H9 (cell line): Measurements from ENCODE around the gene ETNK2. TPM values are rescaled to one million over a fixed set of nuclear protein-coding genes. Genes with fewer than 3 reads are reported as not detected.

Experiments used
- DNase-seq: peaks from one replicate; pipeline ENCODE4 v3.0.0-alpha.2; 2017
- H2AFZ ChIP-seq: one replicate; pipeline ENCODE4 v1.6.1; 2013; ENCODE audit warnings: mild to moderate bottlenecking, low read length, control low read depth, moderate library complexity
- H2AK5ac ChIP-seq: 2 replicates; pipeline ENCODE4 v1.6.1; 2013; ENCODE audit warnings: low read length, control low read depth, mixed read lengths; ENCODE audit not compliant: insufficient read length
- H2BK120ac ChIP-seq: one replicate; pipeline ENCODE4 v1.6.1; 2013; ENCODE audit warnings: low read depth, mild to moderate bottlenecking, low read length, control low read depth, inconsistent platforms; ENCODE audit not compliant: poor library complexity, severe bottlenecking
- H2BK12ac ChIP-seq: 2 replicates; pipeline ENCODE4 v1.6.1; 2013; ENCODE audit warnings: low read length, control low read depth, mixed read lengths, low read depth; ENCODE audit not compliant: insufficient read length
- H2BK15ac ChIP-seq: 2 replicates; pipeline ENCODE4 v1.6.1; 2013; ENCODE audit warnings: low read depth, low read length, control low read depth
- H2BK20ac ChIP-seq: one replicate; pipeline ENCODE4 v1.6.1; 2013; ENCODE audit warnings: low read depth, mild to moderate bottlenecking, low read length, control low read depth, inconsistent platforms; ENCODE audit not compliant: poor library complexity, severe bottlenecking
- H2BK5ac ChIP-seq: 2 replicates; pipeline ENCODE4 v1.6.1; 2013; ENCODE audit warnings: low read length, control low read depth, mixed read lengths; ENCODE audit not compliant: insufficient read length
- H3K14ac ChIP-seq: 2 replicates; pipeline ENCODE4 v1.6.1; 2013; ENCODE audit warnings: low read length, control low read depth; ENCODE audit not compliant: insufficient read depth
- H3K18ac ChIP-seq: 2 replicates; pipeline ENCODE4 v1.6.1; 2013; ENCODE audit warnings: low read depth, mild to moderate bottlenecking, mixed read lengths, low read length, control low read depth; ENCODE audit not compliant: insufficient read length
- H3K23ac ChIP-seq: 2 replicates; pipeline ENCODE4 v1.6.1; 2013; ENCODE audit warnings: low read length, control low read depth, mixed read lengths, low read depth; ENCODE audit not compliant: insufficient read length
- H3K23me2 ChIP-seq: 2 replicates; pipeline ENCODE4 v1.6.1; 2013; ENCODE audit warnings: low read depth, mild to moderate bottlenecking, mixed read lengths, low read length, control low read depth; ENCODE audit not compliant: insufficient read length, poor library complexity, severe bottlenecking
- H3K27ac ChIP-seq: 2 replicates; pipeline ENCODE4 v1.5.1; 2013; ENCODE audit warnings: low read length, control low read depth, mixed read lengths, low read depth; ENCODE audit not compliant: insufficient read length
- H3K27me3 ChIP-seq: 2 replicates; pipeline ENCODE4 v1.6.1; 2013; ENCODE audit warnings: low read length, control low read depth, inconsistent platforms; ENCODE audit not compliant: insufficient read depth
- H3K4ac ChIP-seq: 2 replicates; pipeline ENCODE4 v1.6.1; 2013; ENCODE audit warnings: low read depth, mild to moderate bottlenecking, control low read depth, inconsistent platforms, low read length, moderate library complexity
- H3K4me1 ChIP-seq: 2 replicates; pipeline ENCODE4 v1.6.1; 2013; ENCODE audit warnings: low read length, control low read depth, inconsistent platforms; ENCODE audit not compliant: insufficient read depth
- H3K4me2 ChIP-seq: 2 replicates; pipeline ENCODE4 v1.6.1; 2013; ENCODE audit warnings: low read length, control low read depth, mixed read lengths; ENCODE audit not compliant: insufficient read length, insufficient read depth
- H3K56ac ChIP-seq: 2 replicates; pipeline ENCODE4 v1.6.1; 2013; ENCODE audit warnings: low read depth, mild to moderate bottlenecking, mixed read lengths, low read length, control low read depth; ENCODE audit not compliant: insufficient read length
- H3K79me1 ChIP-seq: 2 replicates; pipeline ENCODE4 v1.6.1; 2013; ENCODE audit warnings: low read depth, mild to moderate bottlenecking, moderate library complexity, low read length, control low read depth, inconsistent platforms; ENCODE audit not compliant: insufficient read depth, poor library complexity, severe bottlenecking
- H3K79me2 ChIP-seq: 2 replicates; pipeline ENCODE4 v1.6.1; 2013; ENCODE audit warnings: low read length, control low read depth, inconsistent platforms; ENCODE audit not compliant: insufficient read depth
- H3K9ac ChIP-seq: 2 replicates; pipeline ENCODE4 v1.6.1; 2013; ENCODE audit warnings: low read length, control low read depth, mixed read lengths; ENCODE audit not compliant: insufficient read length; ENCODE audit errors: extremely low read depth
- H3K9me3 ChIP-seq: one replicate; pipeline ENCODE4 v1.6.1; 2013; ENCODE audit warnings: low read depth, low read length, inconsistent platforms; ENCODE audit not compliant: control insufficient read depth
- H3T11ph ChIP-seq: one replicate; pipeline ENCODE4 v1.6.1; 2013; ENCODE audit warnings: mild to moderate bottlenecking, low read length, control low read depth, inconsistent platforms
- H4K20me1 ChIP-seq: one replicate; pipeline ENCODE4 v1.6.1; 2013; ENCODE audit not compliant: control insufficient read depth, insufficient read length, insufficient read depth
- H4K5ac ChIP-seq: 2 replicates; pipeline ENCODE4 v1.6.1; 2013; ENCODE audit warnings: low read depth, mild to moderate bottlenecking, mixed read lengths, low read length, control low read depth; ENCODE audit not compliant: insufficient read length
- H4K8ac ChIP-seq: replicated peaks from 2 replicates; pipeline ENCODE4 v1.6.1; 2013; ENCODE audit warnings: low read length, control low read depth, mixed read lengths, low read depth; ENCODE audit not compliant: insufficient read length
- H4K91ac ChIP-seq: 2 replicates; pipeline ENCODE4 v1.6.1; 2013; ENCODE audit warnings: low read depth, mild to moderate bottlenecking, moderate library complexity, mixed read lengths, low read length, control low read depth; ENCODE audit not compliant: insufficient read length
- H3K27ac Mint-ChIP-seq, 3 experiments: 2 replicates in 2 of 3; 3 replicates in 1 of 3; pipeline ENCODE4 v1.8.0; 2020 to 2021; ENCODE audit warnings: mixed read lengths in 3 of 3, mild to moderate bottlenecking in 1 of 3, moderate library complexity in 1 of 3
- H3K27me3 Mint-ChIP-seq: 2 replicates; pipeline ENCODE4 v1.8.0; 2021; ENCODE audit warnings: low read depth, mild to moderate bottlenecking, moderate library complexity, mixed read lengths
- H3K36me3 Mint-ChIP-seq, 3 experiments: 2 replicates in 2 of 3; 3 replicates in 1 of 3; pipeline ENCODE4 v1.8.0; 2020 to 2021; ENCODE audit warnings: low read depth in 3 of 3, mixed read lengths in 3 of 3; ENCODE audit not compliant: insufficient read depth in 1 of 3
- H3K4me1 Mint-ChIP-seq, 2 experiments: 2 replicates each; pipeline ENCODE4 v1.8.0; 2020; ENCODE audit warnings: mixed read lengths in 2 of 2
- H3K4me3 Mint-ChIP-seq, 2 experiments: 2 replicates in 1 of 2; 3 replicates in 1 of 2; pipeline ENCODE4 v1.8.0; 2020 to 2021; ENCODE audit warnings: mild to moderate bottlenecking in 2 of 2, mixed read lengths in 2 of 2, moderate library complexity in 1 of 2
- H3K9me3 Mint-ChIP-seq, 2 experiments: 2 replicates in 1 of 2; 3 replicates in 1 of 2; pipeline ENCODE4 v1.8.0; 2020; ENCODE audit warnings: mild to moderate bottlenecking in 2 of 2, mixed read lengths in 2 of 2, moderate library complexity in 1 of 2
- CTCF ChIP-seq: fragments of 200-600 bp; sonication (generic); conservative IDR thresholded peaks from 3 replicates; pipeline ENCODE4 v1.8.0; 2021; ENCODE audit warnings: antibody characterized with exemption, mild to moderate bottlenecking
- WGBS: extraction: QIAGEN DNeasy Blood & Tissue Kit; methylation state at CpG from one replicate; pipeline ENCODE4 v1.1.7; 2013; ENCODE audit warnings: missing lambda C conversion rate, low lambda C conversion rate, mixed read lengths; ENCODE audit not compliant: insufficient read length; ENCODE audit errors: extremely low coverage; 5-methylcytosine and 5-hydroxymethylcytosine counted together
- total RNA-seq: library from RNA; stranded (reverse); gene quantifications from 2 replicates; pipeline ENCODE4 v1.2.1, GENCODE V29; 2021

ETNK2 gene
- total RNA-seq, 1 experiment from 2014 or later: 17.6 TPM

DNA sequence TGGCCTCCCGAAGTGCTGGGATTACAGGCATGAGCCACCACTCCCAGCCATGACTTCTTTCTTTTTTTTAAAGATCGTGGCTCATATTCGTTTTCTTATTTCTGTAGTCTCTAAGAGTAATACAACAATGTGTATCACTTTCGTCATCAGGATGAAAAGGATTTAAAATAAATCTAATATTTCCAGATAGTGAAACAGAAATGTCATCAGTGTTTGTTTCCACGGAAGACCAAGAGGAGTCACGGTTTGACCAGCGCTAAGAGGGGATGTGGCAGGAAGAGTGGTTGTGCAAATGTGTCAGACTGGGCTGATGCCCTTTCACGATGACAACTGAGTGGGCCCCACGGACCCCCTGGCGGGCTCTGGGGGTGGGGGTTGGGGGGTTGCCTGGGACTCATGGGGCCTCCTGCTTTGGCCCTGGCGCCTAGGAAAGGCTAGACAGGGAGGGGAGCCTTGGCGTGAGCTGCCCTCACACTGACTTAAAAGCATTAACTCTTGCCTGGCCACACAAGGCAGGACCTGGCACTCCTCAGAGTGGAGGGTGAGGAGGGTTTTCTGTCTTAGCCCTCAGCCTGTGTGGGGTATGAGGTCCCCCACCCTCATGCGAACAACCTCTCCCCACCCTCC lies 70.6 kb downstream of the ETNK2 start:
- Mint-ChIP-seq H3K4me3 (peak overlapping the region; percentile 57 to 77), H3K4me1 (peaks cover 79 to 90% of the 10 kb centered on the region in 2 experiments), H3K27me3 (no peaks in the 10 kb centered on the region), H3K36me3 (peaks cover 2 to 12% (median 6%) of the 10 kb centered on the region in 3 experiments; a peak in 6 of 7 replicates), H3K27ac (peak overlapping the region; percentile 98 to 100 (median 99)), H3K9me3 (no peaks in the 10 kb centered on the region)
- no peak overlapping the region for H3K4ac ChIP-seq
- peaks cover 6% of the 10 kb centered on the region for H3K23me2 ChIP-seq
- H3K27me3 ChIP-seq: no peaks in the 10 kb centered on the region
- H3K14ac ChIP-seq: no peak overlapping the region; the same call in 1 of the 2 replicates
- no peak overlapping the region for H2AK5ac ChIP-seq
- H4K5ac ChIP-seq: no peak overlapping the region
- no peak overlapping the region for H2BK20ac ChIP-seq
- H3K18ac ChIP-seq: peak overlapping the region; percentile 36
- no peak overlapping the region for H4K8ac ChIP-seq
- no peak overlapping the region for H3K56ac ChIP-seq
- no peak overlapping the region for H4K91ac ChIP-seq
- no peaks in the 10 kb centered on the region for H4K20me1 ChIP-seq
- no peak for TF ChIP-seq CTCF
- WGBS: no CpG with 5 or more reads among the region's 13 CpGs
- H3K9ac ChIP-seq: no peak overlapping the region
- no peak overlapping the region for H2BK120ac ChIP-seq
- H3K79me2 ChIP-seq: peaks cover 46% of the 10 kb centered on the region; the same call in 1 of the 2 replicates
- H3K79me1 ChIP-seq: no peaks in the 10 kb centered on the region
- peaks cover 37% of the 10 kb centered on the region; the same call in 1 of the 2 replicates for H3K4me1 ChIP-seq
- no peak overlapping the region for H3K23ac ChIP-seq
- H3K27ac ChIP-seq: no peak overlapping the region
- H3T11ph ChIP-seq: no peak overlapping the region
- no peak overlapping the region for H2AFZ ChIP-seq
- peak overlapping the region; percentile 29 for H2BK12ac ChIP-seq
- no peak overlapping the region for H2BK15ac ChIP-seq
- no peak for DNase-seq
- H3K9me3 ChIP-seq: no peaks in the 10 kb centered on the region
- H3K4me2 ChIP-seq: peak overlapping the region; percentile 7
- H2BK5ac ChIP-seq: no peak overlapping the region

Other genes with a start within 250 kb of the ETNK2 start
- gene SOX13, start 78.9 kb downstream of the ETNK2 start, total RNA-seq: 120 TPM in 2 replicates
- not detected in 2 replicates for gene REN, start 14.3 kb upstream of the ETNK2 start, total RNA-seq
- 0.59 and 0.68 TPM in 2 replicates for gene KISS1, start 44.4 kb upstream of the ETNK2 start, total RNA-seq
- gene GOLT1A, start 61.9 kb upstream of the ETNK2 start, total RNA-seq: 4.2 and 6.3 TPM in 2 replicates
- gene PLEKHA6, start 207.9 kb upstream of the ETNK2 start, total RNA-seq: 1.6 and 2.1 TPM in 2 replicates